NCI-H2081 (cell line): ENCODE results near the gene TBC1D14.

ENCODE experiments used
- DNase-seq, 2 experiments: peaks; one replicate each; lab custom pipeline; 2025; lab: John Stamatoyannopoulos, UW

Gene TBC1D14

DNA sequence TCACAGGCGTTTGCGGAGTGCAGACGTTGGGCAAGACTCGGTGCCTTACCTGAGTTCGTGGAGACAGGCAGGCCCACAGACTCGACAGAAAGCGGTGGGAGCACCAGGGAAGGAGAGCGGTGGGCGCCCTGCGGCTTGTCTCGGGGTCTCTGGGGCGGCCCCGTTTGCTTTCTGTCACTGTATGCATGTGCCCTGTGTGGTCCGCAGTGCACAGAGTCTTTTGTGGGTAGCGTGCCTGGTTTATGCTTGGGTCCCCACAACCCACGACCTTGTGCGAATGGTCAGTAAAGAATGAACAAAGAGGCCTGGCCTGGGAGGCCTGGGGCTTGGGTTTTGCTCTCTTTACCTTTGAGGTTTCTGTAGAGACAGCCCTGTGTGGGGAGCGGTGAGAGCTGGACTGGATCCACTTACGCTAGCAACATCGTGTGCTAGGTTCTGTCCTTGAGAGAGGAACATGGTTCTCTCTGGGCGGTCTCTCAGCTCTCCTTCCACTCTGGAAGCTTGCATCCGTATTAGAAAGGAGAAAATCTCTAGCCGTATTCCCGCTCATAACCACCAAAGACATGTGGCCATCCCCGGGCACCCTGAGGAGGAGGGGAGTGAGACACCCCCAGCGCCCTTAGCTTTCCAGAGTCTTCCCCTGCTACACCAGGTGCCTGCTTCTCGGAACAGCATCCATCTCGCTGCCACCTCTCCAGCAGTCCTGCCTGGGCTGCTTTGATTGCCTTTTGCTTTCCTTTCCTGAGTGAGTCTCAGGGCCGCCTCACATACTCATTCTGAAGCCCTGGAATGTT lies 134.7 kb downstream of the TBC1D14 start:
- no peak for DNase-seq

DNA sequence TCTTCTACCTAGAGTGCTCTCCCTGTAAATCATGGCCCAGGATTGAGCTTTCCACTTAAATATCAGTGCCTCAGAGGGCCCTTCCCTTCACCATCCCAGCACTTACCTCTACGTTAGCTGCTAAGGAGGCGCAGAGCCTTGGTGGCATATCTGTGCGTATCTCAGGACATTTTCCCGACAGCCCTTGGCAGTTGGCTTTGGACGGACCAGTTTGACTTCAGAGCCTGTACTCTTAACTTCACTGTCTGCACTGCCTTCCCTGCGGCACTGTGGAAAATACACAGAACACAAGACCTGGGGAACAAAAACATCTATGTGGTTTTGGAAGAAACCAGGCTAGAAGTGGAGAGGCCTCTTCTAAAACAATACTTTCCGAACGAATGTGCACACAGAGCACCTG lies 135.9 kb downstream of the TBC1D14 start:
- no peak for DNase-seq

DNA sequence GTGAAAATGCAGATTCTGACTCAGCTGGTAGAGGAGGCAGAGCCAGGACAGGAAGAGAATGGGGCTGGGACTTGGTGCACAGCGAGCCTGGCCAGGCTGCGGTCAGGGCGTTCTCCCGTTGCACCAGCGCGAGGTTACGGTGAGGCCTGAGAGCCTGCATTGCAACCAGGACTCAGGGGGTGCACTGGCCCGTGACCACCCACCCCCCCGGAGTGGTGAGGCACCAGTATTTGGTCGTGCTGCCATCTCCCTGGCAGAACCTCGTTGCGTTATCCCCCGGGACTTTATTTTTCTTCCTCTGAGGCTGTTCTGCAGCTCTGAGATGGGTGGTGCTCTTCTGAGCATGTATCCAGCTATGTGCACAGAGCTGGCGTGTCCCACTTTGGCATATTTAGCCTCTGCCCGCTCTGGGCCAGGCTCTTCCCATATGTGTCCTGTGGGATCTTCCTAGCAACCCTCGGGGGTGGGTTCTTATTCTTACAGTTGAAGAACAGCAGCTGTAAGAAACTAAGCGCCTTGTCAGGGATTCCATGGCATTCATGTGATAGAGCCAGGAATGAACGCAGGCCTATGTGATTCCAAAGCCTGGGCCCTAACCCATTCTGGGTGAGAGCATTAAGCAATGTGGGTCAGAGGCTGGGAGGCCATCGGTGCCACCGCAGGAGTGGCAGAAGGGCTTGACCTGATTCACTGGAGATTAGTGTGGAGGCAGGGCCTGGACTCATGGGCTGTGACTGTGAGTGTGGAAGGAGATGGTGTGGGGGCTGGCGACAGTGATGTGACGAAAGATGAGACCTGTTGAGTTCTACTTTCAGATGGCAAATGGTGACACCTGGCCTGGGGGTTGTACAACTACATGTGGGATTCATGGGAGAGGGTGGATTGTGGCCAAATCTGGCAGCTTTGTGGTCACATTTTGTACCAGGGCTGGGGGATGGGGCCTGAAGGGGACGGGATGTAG lies 136.6 kb downstream of the TBC1D14 start:
- no peak for DNase-seq

DNA sequence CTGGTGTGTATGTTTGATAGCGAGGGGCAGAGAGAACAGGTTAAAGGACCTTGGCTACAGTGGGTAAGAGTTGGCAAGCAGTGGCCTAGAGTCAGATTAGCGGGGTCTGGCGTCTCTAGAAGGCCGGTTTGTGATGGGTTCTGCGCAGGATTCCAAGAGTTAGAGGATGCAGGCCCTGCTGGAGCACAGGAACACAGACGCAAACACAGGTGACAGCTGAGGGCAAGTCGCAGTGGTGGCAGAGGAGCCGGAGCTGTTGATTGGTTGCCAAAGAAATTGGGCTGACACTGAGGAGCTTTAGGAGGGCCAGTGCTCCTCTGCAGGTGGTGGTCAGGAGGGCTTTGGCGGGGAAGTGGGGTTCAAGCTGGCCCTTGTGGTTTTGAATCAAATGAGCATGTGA lies 137.3 kb downstream of the TBC1D14 start:
- no peak for DNase-seq

- DNase-seq: no peak
Measured at GRCh38 chr4:7048642-7049041, 139.0 kb downstream of the TBC1D14 start.

DNA sequence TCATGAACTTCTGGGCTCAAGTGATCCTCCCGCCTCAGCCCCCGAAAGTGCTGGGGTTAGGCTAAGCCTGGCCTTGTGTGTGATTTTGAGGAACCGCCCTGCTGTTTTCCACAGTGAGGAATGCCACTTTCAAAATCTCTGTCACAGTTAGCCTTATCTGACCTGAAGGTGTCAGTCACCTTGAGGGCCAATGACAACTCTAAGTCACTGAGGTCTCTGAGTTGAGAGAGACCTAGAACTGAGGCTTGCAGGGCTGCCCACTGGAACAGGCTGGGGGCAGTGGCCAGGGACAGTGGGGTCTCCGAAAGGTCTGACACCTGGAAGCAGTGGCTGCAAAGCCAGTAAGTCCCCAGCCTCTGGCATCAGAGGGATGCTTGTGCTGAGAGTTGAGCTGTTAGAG lies 139.7 kb downstream of the TBC1D14 start:
- DNase-seq: no peak

DNA sequence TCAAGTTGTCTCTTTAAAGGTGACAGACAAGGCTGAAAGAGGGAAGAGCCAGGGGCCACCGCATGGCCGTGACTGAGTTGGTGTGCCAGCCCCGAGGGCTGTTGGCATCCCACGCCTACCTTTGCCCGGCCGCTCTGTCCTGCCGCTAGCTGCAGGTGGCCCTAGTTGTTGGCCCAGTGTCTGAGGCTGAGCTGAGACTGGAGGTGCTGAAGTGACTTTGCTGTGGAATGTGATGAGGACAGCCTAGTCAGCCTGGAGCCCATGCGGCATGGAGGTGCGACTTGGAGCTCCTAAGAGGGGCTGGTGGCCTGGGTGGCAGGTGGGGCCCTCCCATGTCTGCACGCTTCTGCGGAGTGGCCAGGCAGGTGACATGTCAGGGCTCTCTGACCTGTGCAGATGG lies 140.1 kb downstream of the TBC1D14 start:
- no peak for DNase-seq

- no peak for DNase-seq
Measured at GRCh38 chr4:7050481-7051143, 141.0 kb downstream of the TBC1D14 start.

GRCh38 chr4:7051144-7051495 lies 141.5 kb downstream of the TBC1D14 start:
- DNase-seq: no peak

GRCh38 chr4:7051905-7052304 lies 142.3 kb downstream of the TBC1D14 start:
- DNase-seq: no peak

- DNase-seq: no peak
Measured at GRCh38 chr4:7052313-7052712, 142.7 kb downstream of the TBC1D14 start.

GRCh38 chr4:7052923-7053715 lies 143.5 kb downstream of the TBC1D14 start:
- no peak for DNase-seq

- DNase-seq: no peak
Measured at GRCh38 chr4:7054106-7054880, 144.7 kb downstream of the TBC1D14 start.

- no peak for DNase-seq
Measured at GRCh38 chr4:7055111-7055989, 145.7 kb downstream of the TBC1D14 start.

DNA sequence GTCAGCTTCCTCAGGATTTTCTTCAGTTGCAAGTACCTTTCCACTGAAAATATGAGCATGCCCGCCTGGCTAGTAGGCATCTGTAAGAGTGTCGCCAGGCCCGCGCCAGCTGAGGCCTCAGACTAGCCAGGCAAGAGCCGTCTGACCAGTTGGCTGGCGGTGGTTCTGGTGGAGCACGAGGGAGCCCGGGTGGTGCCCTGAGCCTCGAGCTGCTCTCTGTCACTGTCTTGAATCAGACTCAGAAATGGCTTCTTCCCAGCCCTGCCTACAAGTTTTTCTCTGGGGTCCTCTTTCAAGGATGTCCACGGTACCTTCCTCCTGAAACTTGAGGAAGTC lies 146.3 kb downstream of the TBC1D14 start:
- no peak for DNase-seq

- no peak for DNase-seq
Measured at GRCh38 chr4:7058792-7059191, 149.2 kb downstream of the TBC1D14 start.

GRCh38 chr4:7059662-7060061 lies 150.0 kb downstream of the TBC1D14 start:
- no peak for DNase-seq

DNA sequence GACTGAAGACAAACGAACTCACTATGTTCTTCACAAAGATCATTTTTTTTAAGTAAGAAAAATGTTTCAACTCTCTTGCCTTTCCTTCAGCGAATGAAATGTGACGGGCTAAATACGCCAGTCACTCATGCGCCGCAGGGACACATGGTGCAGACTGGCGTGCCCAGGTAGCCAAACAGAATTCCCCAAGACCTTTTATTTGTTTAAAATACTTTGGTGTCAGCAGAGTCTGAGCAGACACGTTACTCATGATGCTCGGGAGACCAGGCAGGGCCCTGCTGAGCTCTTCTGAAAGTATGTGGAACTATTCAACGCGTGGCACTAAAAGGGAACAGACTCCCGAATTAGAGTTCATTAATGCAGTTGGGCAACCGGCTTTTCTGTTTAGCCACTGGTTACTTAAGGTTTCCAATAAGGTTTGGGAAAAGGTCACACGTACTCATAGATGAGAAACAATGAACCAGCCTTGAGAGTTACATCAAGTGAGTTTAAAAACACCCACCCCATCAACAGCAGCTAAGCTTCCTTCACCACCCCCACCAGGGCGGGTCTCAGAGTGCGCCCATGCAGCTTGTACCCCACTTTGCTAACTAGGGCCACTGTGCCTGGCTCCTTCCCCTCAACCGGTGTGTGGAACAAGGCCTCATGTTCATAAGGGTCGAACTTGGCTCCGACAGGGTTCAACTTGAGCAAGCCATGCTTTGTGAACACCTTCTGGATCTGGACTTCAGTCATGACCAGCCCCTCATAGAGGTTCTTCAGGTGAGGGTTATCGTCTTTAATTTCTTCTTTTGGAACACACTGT lies 150.9 kb downstream of the TBC1D14 start:
- no peak for DNase-seq

DNA sequence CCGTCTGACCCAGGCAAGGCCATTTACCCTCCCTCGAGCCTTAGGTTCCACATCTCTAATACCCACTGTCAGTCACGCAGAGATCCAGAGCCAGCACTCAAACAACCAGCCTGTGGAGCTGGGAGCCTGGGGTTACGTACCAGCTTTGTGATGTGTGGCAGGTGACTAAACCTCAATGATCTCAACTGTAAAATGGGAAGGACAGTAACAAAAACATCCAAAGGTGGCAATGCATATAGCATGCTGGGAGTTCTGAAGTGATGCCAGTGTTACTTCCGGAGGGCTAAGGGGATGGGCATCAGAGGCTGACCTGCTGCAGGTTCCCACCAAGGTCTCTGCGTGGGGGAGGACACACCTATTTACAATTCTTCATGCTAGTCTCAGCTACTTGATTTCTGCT lies 152.2 kb downstream of the TBC1D14 start:
- no peak for DNase-seq
